Activated CD4-positive, alpha-beta memory T cell treated with anti-CD3 and anti-CD28 coated beads, Interleukin-2, amount 10 ng/mL, durations not matched to agents 7 days and 5 days (primary cell): ENCODE results near the gene CFAP410. TPM values are rescaled to one million over a fixed set of nuclear protein-coding genes. Genes with fewer than 3 reads are reported as not detected.
"Not testable (repeated sequence)": the region's sequence is repeated elsewhere in the genome, so short reads cannot be mapped to it uniquely, and the experiment has no call there.

Source experiments
- CTCF ChIA-PET: fragments of 350-600 bp; sonication (Branson Sonifier 250); formaldehyde crosslinking; loops from one replicate; lab custom pipeline; 2021; ENCODE audit warnings: antibody characterized with exemption, inconsistent platforms; lab: Charles Lee
- POLR2A ChIA-PET: fragments of 350-600 bp; sonication (Branson Sonifier 250); formaldehyde crosslinking; loops from one replicate; lab custom pipeline; 2021; ENCODE audit warnings: antibody characterized with exemption; lab: Charles Lee
- DNase-seq: peaks from one replicate; pipeline ENCODE4 v3.0.0-alpha.2; 2020
- H3K27ac Mint-ChIP-seq: one replicate; pipeline ENCODE4 v1.8.0; 2021; ENCODE audit warnings: mild to moderate bottlenecking, mixed read lengths
- H3K27me3 Mint-ChIP-seq: one replicate; pipeline ENCODE4 v1.8.0; 2021; ENCODE audit warnings: mixed read lengths
- H3K36me3 Mint-ChIP-seq: one replicate; pipeline ENCODE4 v1.8.0; 2021; ENCODE audit warnings: low read depth, mixed read lengths
- H3K4me1 Mint-ChIP-seq: one replicate; pipeline ENCODE4 v1.8.0; 2021; ENCODE audit warnings: mixed read lengths
- H3K4me3 Mint-ChIP-seq: one replicate; pipeline ENCODE4 v1.8.0; 2021; ENCODE audit warnings: mild to moderate bottlenecking, mixed read lengths
- H3K9me3 Mint-ChIP-seq: one replicate; pipeline ENCODE4 v1.8.0; 2021; ENCODE audit warnings: mixed read lengths
- total RNA-seq, 2 experiments: library from RNA; stranded (reverse); gene quantifications; one replicate each; pipeline ENCODE4 v1.2.3, GENCODE V29; 2021

Gene CFAP410
- total RNA-seq, 2 experiments from 2014 or later = 14.2 to 15.5 TPM

- H3K4me1 Mint-ChIP-seq = peaks cover 48% of the 10 kb centered on the region
- DNase-seq = no peak
- CTCF ChIA-PET = interaction anchor here (1.3 to 1.4 kb wide), 2 partner anchors 12 to 129 kb away, joined by 3 to 4 read pairs; no protein-coding TSS in a partner anchor
These were observed 13.2 kb upstream of the CFAP410 start for GRCh38 chr21:44352253-44352860.

GRCh38 chr21:44351535-44352252, 12.5 kb upstream of the CFAP410 start:
- Mint-ChIP-seq H3K36me3 (peaks cover 19% of the 10 kb centered on the region), H3K4me3 (no peak overlapping the region), H3K4me1 (peaks cover 44% of the 10 kb centered on the region), H3K27me3 (peaks cover 12% of the 10 kb centered on the region), H3K9me3 (no peaks in the 10 kb centered on the region), H3K27ac (no peak overlapping the region)
- POLR2A ChIA-PET = interaction anchor here (0.9 to 5.3 kb wide), 2 partner anchors 9 to 12 kb away, joined by 3 to 48 read pairs; partner anchors contain the start of gene CFAP410
- CTCF ChIA-PET = interaction anchor here (1.3 kb wide), 1 partner anchor 12 kb away, joined by 4 read pairs; no protein-coding TSS in a partner anchor
- DNase-seq = no peak

More at GRCh38 chr21:44352253-44352860, 13.2 kb upstream of the CFAP410 start:
- H3K9me3 Mint-ChIP-seq = no peaks in the 10 kb centered on the region
- peaks cover 23% of the 10 kb centered on the region for H3K36me3 Mint-ChIP-seq
- H3K27me3 Mint-ChIP-seq = peaks cover 12% of the 10 kb centered on the region
- POLR2A ChIA-PET = interaction anchor here (0.9 to 5.3 kb wide), 5 partner anchors 8 to 339 kb away, joined by 3 to 48 read pairs (median 5); partner anchors contain the start of gene CFAP410
- H3K27ac Mint-ChIP-seq = peak overlapping the region; percentile 10
- H3K4me3 Mint-ChIP-seq = no peak overlapping the region

- ChIA-PET CTCF (interaction anchor here (1.3 kb wide), 1 partner anchor 11 kb away, joined by 4 read pairs; no protein-coding TSS in a partner anchor), POLR2A (interaction anchor here (5.3 kb wide), 1 partner anchor 11 kb away, joined by 48 read pairs; the partner anchor contains the start of gene CFAP410)
- no peak overlapping the region for H3K4me3 Mint-ChIP-seq
- DNase-seq = no peak
- no peak overlapping the region for H3K27ac Mint-ChIP-seq
- peaks cover 12% of the 10 kb centered on the region for H3K36me3 Mint-ChIP-seq
- peaks cover 17% of the 10 kb centered on the region for H3K27me3 Mint-ChIP-seq
- H3K4me1 Mint-ChIP-seq = peaks cover 37% of the 10 kb centered on the region
- H3K9me3 Mint-ChIP-seq = no peaks in the 10 kb centered on the region
These were observed 11.7 kb upstream of the CFAP410 start for GRCh38 chr21:44350773-44351481.

- Mint-ChIP-seq H3K9me3 (no peaks in the 10 kb centered on the region), H3K27me3 (peaks cover 18% of the 10 kb centered on the region), H3K27ac (no peak overlapping the region), H3K4me3 (no peak overlapping the region), H3K36me3 (peaks cover 6% of the 10 kb centered on the region), H3K4me1 (peaks cover 30% of the 10 kb centered on the region)
- DNase-seq = no peak
- POLR2A ChIA-PET = interaction anchor here (0.6 kb wide), 1 partner anchor 8 kb away, joined by 3 read pairs; no protein-coding TSS in a partner anchor
- CTCF ChIA-PET = no interaction called here
These were observed 10.9 kb upstream of the CFAP410 start for GRCh38 chr21:44349847-44350772.

GRCh38 chr21:44349416-44349846, 10.2 kb upstream of the CFAP410 start:
- no peak for DNase-seq
- H3K27me3 Mint-ChIP-seq = peaks cover 18% of the 10 kb centered on the region
- CTCF ChIA-PET = no interaction called here
- no peak overlapping the region for H3K27ac Mint-ChIP-seq
- POLR2A ChIA-PET = interaction anchor here (0.6 to 1.0 kb wide), 2 partner anchors 8 to 11 kb away, joined by 3 read pairs; partner anchors contain the start of gene CFAP410
- peaks cover 1% of the 10 kb centered on the region for H3K36me3 Mint-ChIP-seq
- H3K4me3 Mint-ChIP-seq = no peak overlapping the region
- H3K9me3 Mint-ChIP-seq = no peaks in the 10 kb centered on the region
- peaks cover 25% of the 10 kb centered on the region for H3K4me1 Mint-ChIP-seq

- Mint-ChIP-seq H3K36me3 (no peaks in the 10 kb centered on the region), H3K9me3 (no peaks in the 10 kb centered on the region), H3K4me3 (no peak overlapping the region), H3K27me3 (peaks cover 18% of the 10 kb centered on the region), H3K27ac (no peak overlapping the region), H3K4me1 (peaks cover 19% of the 10 kb centered on the region)
- DNase-seq = no peak
- ChIA-PET POLR2A (interaction anchor here (1.0 kb wide), 1 partner anchor 10 kb away, joined by 3 read pairs; the partner anchor contains the start of gene CFAP410), CTCF (no interaction called here)
These were observed 9.7 kb upstream of the CFAP410 start for GRCh38 chr21:44348861-44349260.

- CTCF ChIA-PET = no interaction called here
- H3K9me3 Mint-ChIP-seq = no peaks in the 10 kb centered on the region
- POLR2A ChIA-PET = no interaction called here
- DNase-seq = no peak
- peaks cover 10% of the 10 kb centered on the region for H3K4me1 Mint-ChIP-seq
- H3K36me3 Mint-ChIP-seq = no peaks in the 10 kb centered on the region
- H3K27ac Mint-ChIP-seq = no peak overlapping the region
- no peak overlapping the region for H3K4me3 Mint-ChIP-seq
- peaks cover 18% of the 10 kb centered on the region for H3K27me3 Mint-ChIP-seq
These were observed 8.8 kb upstream of the CFAP410 start for GRCh38 chr21:44347911-44348451.

- H3K36me3 Mint-ChIP-seq = no peaks in the 10 kb centered on the region
- no peaks in the 10 kb centered on the region for H3K9me3 Mint-ChIP-seq
- H3K4me3 Mint-ChIP-seq = no peak overlapping the region
- DNase-seq = no peak
- no peak overlapping the region for H3K27ac Mint-ChIP-seq
- POLR2A ChIA-PET = no interaction called here
- peaks cover 15% of the 10 kb centered on the region for H3K27me3 Mint-ChIP-seq
- CTCF ChIA-PET = no interaction called here
- H3K4me1 Mint-ChIP-seq = peaks cover 5% of the 10 kb centered on the region
These were observed 6.3 kb upstream of the CFAP410 start for GRCh38 chr21:44345495-44345894.

- no peaks in the 10 kb centered on the region for H3K9me3 Mint-ChIP-seq
- H3K36me3 Mint-ChIP-seq = no peaks in the 10 kb centered on the region
- no peak overlapping the region for H3K27ac Mint-ChIP-seq
- H3K4me1 Mint-ChIP-seq = peaks cover 13% of the 10 kb centered on the region
- H3K4me3 Mint-ChIP-seq = no peak overlapping the region
- ChIA-PET POLR2A (interaction anchor here (1.8 kb wide), 1 partner anchor 9 kb away, joined by 6 read pairs; the partner anchor contains the start of gene TRPM2), CTCF (interaction anchor here (0.7 kb wide), 2 partner anchors 9 to 135 kb away, joined by 3 read pairs; partner anchors contain the start of gene TRPM2)
- DNase-seq = no peak
- peaks cover 15% of the 10 kb centered on the region for H3K27me3 Mint-ChIP-seq
These were observed 5.5 kb upstream of the CFAP410 start for GRCh38 chr21:44344541-44345183.

- CTCF ChIA-PET = interaction anchor here (1.1 kb wide), 1 partner anchor 11 kb away, joined by 4 read pairs; the partner anchor contains the start of gene TRPM2
- POLR2A ChIA-PET = interaction anchor here (0.5 to 1.8 kb wide), 3 partner anchors 9 to 1910 kb away, joined by 3 to 6 read pairs (median 6); partner anchors contain the start of gene TRPM2
These were observed 3.8 kb upstream of the CFAP410 start for GRCh38 chr21:44342981-44343380.

More at GRCh38 chr21:44342981-44343380, 3.8 kb upstream of the CFAP410 start:
- not testable (repeated sequence) for H3K4me3 Mint-ChIP-seq, DNase-seq, H3K27me3 Mint-ChIP-seq, H3K36me3 Mint-ChIP-seq, H3K27ac Mint-ChIP-seq, H3K9me3 Mint-ChIP-seq
- peaks cover 18% of the 10 kb centered on the region for H3K4me1 Mint-ChIP-seq
